PC-3 (cell line): ENCODE results near the gene SF3A1. TPM values are rescaled to one million over a fixed set of nuclear protein-coding genes. Genes with fewer than 3 reads are reported as not detected.

Experiments
- total RNA-seq: library from RNA; depleted of rRNA; stranded (reverse); fragments of >200 nt; gene quantifications from 2 replicates; pipeline ENCODE4 v1.2.3, GENCODE V29; 2014; rRNA removed

Gene SF3A1
- total RNA-seq, 1 experiment from 2014 or later: 59.2 TPM

Other genes with a start within 250 kb of the SF3A1 start
- gene LIF, start 110.1 kb downstream of the SF3A1 start, total RNA-seq: 64.1 and 71.6 TPM in 2 replicates
- gene OSM, start 90.0 kb downstream of the SF3A1 start, total RNA-seq: not detected in 2 replicates
- gene CASTOR1, start 67.4 kb downstream of the SF3A1 start, total RNA-seq: 4.2 and 6.1 TPM in 2 replicates
- 12.6 and 19.5 TPM in 2 replicates for gene TBC1D10A, start 30.0 kb downstream of the SF3A1 start, total RNA-seq
- 1.5 and 3.5 TPM in 2 replicates for gene CCDC157, start 113 bp upstream of the SF3A1 start, total RNA-seq
- gene RNF215, start 30.5 kb upstream of the SF3A1 start, total RNA-seq: 22.6 and 25.2 TPM in 2 replicates
- gene SEC14L2, start 40.1 kb upstream of the SF3A1 start, total RNA-seq: 9.7 and 16.8 TPM in 2 replicates
- gene MTFP1, start 68.9 kb upstream of the SF3A1 start, total RNA-seq: 59.3 and 65.7 TPM in 2 replicates
- gene SEC14L3, start 115.1 kb upstream of the SF3A1 start, total RNA-seq: not detected in 2 replicates
- 2.9 and 3.9 TPM in 2 replicates for gene SEC14L4, start 148.8 kb upstream of the SF3A1 start, total RNA-seq
- gene SEC14L6, start 189.8 kb upstream of the SF3A1 start, total RNA-seq: not detected in 2 replicates
- gene GAL3ST1, start 217.8 kb upstream of the SF3A1 start, total RNA-seq: not detected in 2 replicates
- 105 and 154 TPM in 2 replicates for gene PES1, start 235.0 kb upstream of the SF3A1 start, total RNA-seq